Muscle of back (tissue), 13 donors: ENCODE results near the gene PIGU. TPM values are rescaled to one million over a fixed set of nuclear protein-coding genes. Genes with fewer than 3 reads are reported as not detected.
"Not testable (repeated sequence)": the region's sequence is repeated elsewhere in the genome, so short reads cannot be mapped to it uniquely, and the experiment has no call there.

Source experiments
- DNase-seq, 3 donors: peaks; one replicate each; pipeline versions ENCODE4 v3.0.0 to v3.0.0-alpha.2; 2013
- long read RNA-seq, 9 donors: transcript quantifications; one replicate each; lab custom pipeline, GENCODE V29; 2026
- polyA plus RNA-seq, 10 donors: library from polyadenylated mRNA; unstranded; fragments of 120-200 nt; gene quantifications; one replicate each; pipeline ENCODE4 v1.2.1, GENCODE V29; 2013; ENCODE audit not compliant: insufficient read length in 10 of 10

PIGU gene
- polyA plus RNA-seq: 10 to 100 TPM; 19.7 to 25.8 (median 23.9) TPM
- long read RNA-seq, donor 1, transcript PIGU-201 (12 exons, 1,632 nt): major isoform, 11 of 11 reads
- long read RNA-seq, donor 1, partial matches to known transcripts: 0 of 11 reads
- long read RNA-seq, donor 1, other reads (novel, unspliced or antisense): 0 of 11 reads
- long read RNA-seq, donor 2, partial matches to known transcripts: 0 of 3 reads
- long read RNA-seq, donor 2, other reads (novel, unspliced or antisense): 0 of 3 reads
- long read RNA-seq, donor 3: 0 reads
- long read RNA-seq, donor 4, transcript PIGU-201 (12 exons, 1,632 nt): major isoform, 5 of 5 reads
- long read RNA-seq, donor 4, partial matches to known transcripts: 0 of 5 reads
- long read RNA-seq, donor 4, other reads (novel, unspliced or antisense): 0 of 5 reads
- long read RNA-seq, donor 5, transcript PIGU-201 (12 exons, 1,632 nt): major isoform, 11 of 11 reads
- long read RNA-seq, donor 5, partial matches to known transcripts: 0 of 11 reads
- long read RNA-seq, donor 5, other reads (novel, unspliced or antisense): 0 of 11 reads
- long read RNA-seq, donor 6, transcript PIGU-201 (12 exons, 1,632 nt): major isoform, 5 of 7 reads
- long read RNA-seq, donor 6, partial matches to known transcripts: 0 of 7 reads
- long read RNA-seq, donor 6, other reads (novel, unspliced or antisense): 0 of 7 reads
- long read RNA-seq, donor 7, transcript PIGU-201 (12 exons, 1,632 nt): major isoform, 6 of 6 reads
- long read RNA-seq, donor 7, partial matches to known transcripts: 0 of 6 reads
- long read RNA-seq, donor 7, other reads (novel, unspliced or antisense): 0 of 6 reads
- long read RNA-seq, donor 8, transcript PIGU-201 (12 exons, 1,632 nt): major isoform, 7 of 7 reads
- long read RNA-seq, donor 8, partial matches to known transcripts: 0 of 7 reads
- long read RNA-seq, donor 8, other reads (novel, unspliced or antisense): 0 of 7 reads
- long read RNA-seq, donor 9: 0 reads

- DNase-seq: peak; percentile 94 to 99 (median 97)
Observed at GRCh38 chr20:34676642-34677373, at the start of gene PIGU. PIGU (minus strand) TSS chr20:34677092; CDS start chr20:34677085, 7 bp downstream.

GRCh38 chr20:34724172-34724571, 47.3 kb upstream of the PIGU start:
- DNase-seq: no peak

- DNase-seq: not testable (repeated sequence)
Observed at GRCh38 chr20:34722560-34722959, 45.7 kb upstream of the PIGU start.

- DNase-seq: no peak
Observed at GRCh38 chr20:34720266-34720665, 43.4 kb upstream of the PIGU start.

GRCh38 chr20:34719242-34720017, 42.5 kb upstream of the PIGU start:
- DNase-seq: not testable (repeated sequence)

GRCh38 chr20:34717230-34718095, 40.6 kb upstream of the PIGU start:
- no peak for DNase-seq

GRCh38 chr20:34716921-34717229, 40.0 kb upstream of the PIGU start:
- no peak for DNase-seq

- no peak for DNase-seq
Observed at GRCh38 chr20:34715384-34715783, 38.5 kb upstream of the PIGU start.

GRCh38 chr20:34713944-34714515, 37.1 kb upstream of the PIGU start:
- DNase-seq: not testable (repeated sequence)

GRCh38 chr20:34713194-34713943, 36.5 kb upstream of the PIGU start:
- peak; percentile 41 to 95 (median 49) for DNase-seq

- no peak for DNase-seq
Observed at GRCh38 chr20:34712525-34713192, 35.8 kb upstream of the PIGU start.

GRCh38 chr20:34711813-34712430, 35.0 kb upstream of the PIGU start:
- no peak for DNase-seq

- DNase-seq: peak in 1 of 3 donors; percentile 16
Observed at GRCh38 chr20:34710861-34711574, 34.1 kb upstream of the PIGU start.

- DNase-seq: no peak
Observed at GRCh38 chr20:34710568-34710839, 33.6 kb upstream of the PIGU start.

- DNase-seq: peak in 2 of 3 donors; percentile 37 to 70
Observed at GRCh38 chr20:34709831-34710567, 33.1 kb upstream of the PIGU start.

- DNase-seq: peak; percentile 59 to 94 (median 80)
Observed at GRCh38 chr20:34709044-34709830, 32.3 kb upstream of the PIGU start.
